DOHH2 (cell line): ENCODE data around the gene CD3G.
A peak's percentile ranks its signal among the peaks of the same experiment; 100 is the strongest.

ENCODE experiments used
- H3F3A ChIP-seq: fragments of 200-600 bp; sonication (generic), shearing (Covaris generic); 2 replicates; pipeline ENCODE4 v1.6.0; 2016; ENCODE audit warnings: antibody characterized with exemption, mild to moderate bottlenecking; ENCODE audit not compliant: control insufficient read depth, insufficient read depth
- H3K27ac ChIP-seq: fragments of 200-600 bp; sonication (generic); 2 replicates; pipeline ENCODE4 v1.5.1; 2014; ENCODE audit warnings: low read depth, mild to moderate bottlenecking, low read length, moderate library complexity
- H3K27me3 ChIP-seq: fragments of 200-600 bp; sonication (generic); 2 replicates; pipeline ENCODE4 v1.6.1; 2014; ENCODE audit warnings: mild to moderate bottlenecking, low read length, mixed read lengths; ENCODE audit not compliant: control insufficient read depth
- H3K36me3 ChIP-seq: fragments of 200-600 bp; sonication (generic); 2 replicates; pipeline ENCODE4 v1.6.1; 2014; ENCODE audit warnings: mild to moderate bottlenecking, low read length, moderate library complexity, mixed read lengths; ENCODE audit not compliant: control insufficient read depth
- H3K4me1 ChIP-seq: fragments of 200-600 bp; sonication (generic); 2 replicates; pipeline ENCODE4 v1.6.1; 2014; ENCODE audit warnings: mild to moderate bottlenecking, low read length, mixed read lengths; ENCODE audit not compliant: control insufficient read depth
- H3K4me2 ChIP-seq: fragments of 200-600 bp; sonication (generic); 2 replicates; pipeline ENCODE4 v1.6.0; 2014; ENCODE audit warnings: mild to moderate bottlenecking, low read length, moderate library complexity
- H3K4me3 ChIP-seq: fragments of 200-600 bp; sonication (generic); 2 replicates; pipeline ENCODE4 v1.5.1; 2014; ENCODE audit warnings: mild to moderate bottlenecking, low read length, mixed read lengths
- H3K79me2 ChIP-seq: fragments of 200-600 bp; sonication (generic); 2 replicates; pipeline ENCODE4 v1.6.1; 2014; ENCODE audit warnings: mild to moderate bottlenecking, low read length, mixed read lengths; ENCODE audit not compliant: control insufficient read depth
- H3K9me2 ChIP-seq: fragments of 200-600 bp; sonication (generic); replicated peaks from 2 replicates; pipeline ENCODE4 v1.6.1; 2014; ENCODE audit warnings: mild to moderate bottlenecking, low read length, mixed read lengths; ENCODE audit not compliant: control insufficient read depth
- H3K9me3 ChIP-seq: fragments of 200-600 bp; sonication (generic); 2 replicates; pipeline ENCODE4 v1.6.1; 2014; ENCODE audit warnings: antibody characterized with exemption, low read length, mixed read lengths; ENCODE audit not compliant: control insufficient read depth, insufficient read depth
- H4K20me1 ChIP-seq: fragments of 200-600 bp; sonication (generic); 2 replicates; pipeline ENCODE4 v1.6.0; 2014; ENCODE audit warnings: low read depth, mild to moderate bottlenecking, antibody characterized with exemption, low read length, moderate library complexity; ENCODE audit not compliant: control insufficient read depth, insufficient read depth
- CTCF ChIP-seq: fragments of 200-600 bp; sonication (generic); IDR thresholded peaks from one replicate; pipeline ENCODE4 v1.5.1; 2014; ENCODE audit warnings: antibody characterized with exemption, mild to moderate bottlenecking, low read depth, low read length; ENCODE audit not compliant: poor library complexity, severe bottlenecking
- EZH2phosphoT487 ChIP-seq: fragments of 200-600 bp; sonication (generic); IDR thresholded peaks from 2 replicates; pipeline ENCODE4 v1.6.1; 2017; ENCODE audit warnings: borderline replicate concordance, mild to moderate bottlenecking, antibody characterized with exemption, low read length, moderate library complexity, mixed read lengths

The CD3G gene

DNA sequence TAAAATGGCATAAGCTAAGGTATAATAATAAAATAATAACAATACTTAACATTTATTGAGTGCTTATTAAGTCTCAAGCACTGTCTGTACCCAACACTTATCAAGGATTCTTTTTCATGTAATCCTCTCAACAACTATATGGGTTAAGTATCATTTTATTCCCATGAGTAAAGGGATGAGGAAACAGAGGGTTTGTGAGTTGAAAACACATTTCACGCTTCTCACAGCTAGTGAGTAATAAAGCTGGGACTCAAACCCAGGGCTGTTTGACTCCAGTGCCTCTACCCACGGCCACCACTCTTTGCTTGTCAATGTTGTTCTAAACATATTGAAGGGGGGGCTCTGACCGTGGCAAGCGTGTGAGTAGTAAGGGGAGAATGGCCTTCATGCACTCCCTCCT, 30.9 kb upstream of the CD3G start:
- Histone ChIP-seq H3K4me1 (peaks cover 75% of the 10 kb centered on the region), H3K9me2 (no peaks in the 10 kb centered on the region), H3F3A (peaks cover 56% of the 10 kb centered on the region), H3K36me3 (peaks cover 4% of the 10 kb centered on the region; the same call in 1 of the 2 replicates), H3K79me2 (peaks cover 6% of the 10 kb centered on the region; the same call in 1 of the 2 replicates), H3K4me3 (peak overlapping the region; percentile 71), H3K4me2 (peak overlapping the region; percentile 100), H3K9me3 (no peaks in the 10 kb centered on the region), H3K27me3 (no peaks in the 10 kb centered on the region), H3K27ac (peak overlapping the region; percentile 100), H4K20me1 (no peaks in the 10 kb centered on the region)
- TF ChIP-seq EZH2phosphoT487 (no peak), CTCF (no peak)

GRCh38 chr11:118314988-118315411, 29.1 kb upstream of the CD3G start:
- H3K4me2 ChIP-seq: peak overlapping the region; percentile 100
- no peaks in the 10 kb centered on the region for H4K20me1 ChIP-seq
- H3K9me3 ChIP-seq: no peaks in the 10 kb centered on the region
- H3K27me3 ChIP-seq: no peaks in the 10 kb centered on the region
- TF ChIP-seq EZH2phosphoT487 (no peak), CTCF (no peak)
- H3K79me2 ChIP-seq: peaks cover 6% of the 10 kb centered on the region; the same call in 1 of the 2 replicates
- peaks cover 4% of the 10 kb centered on the region; the same call in 1 of the 2 replicates for H3K36me3 ChIP-seq
- no peaks in the 10 kb centered on the region for H3K9me2 ChIP-seq
- peaks cover 93% of the 10 kb centered on the region for H3K4me1 ChIP-seq
- peak overlapping the region; percentile 84 for H3K4me3 ChIP-seq
- H3F3A ChIP-seq: peaks cover 70% of the 10 kb centered on the region
- H3K27ac ChIP-seq: peak overlapping the region; percentile 100

DNA sequence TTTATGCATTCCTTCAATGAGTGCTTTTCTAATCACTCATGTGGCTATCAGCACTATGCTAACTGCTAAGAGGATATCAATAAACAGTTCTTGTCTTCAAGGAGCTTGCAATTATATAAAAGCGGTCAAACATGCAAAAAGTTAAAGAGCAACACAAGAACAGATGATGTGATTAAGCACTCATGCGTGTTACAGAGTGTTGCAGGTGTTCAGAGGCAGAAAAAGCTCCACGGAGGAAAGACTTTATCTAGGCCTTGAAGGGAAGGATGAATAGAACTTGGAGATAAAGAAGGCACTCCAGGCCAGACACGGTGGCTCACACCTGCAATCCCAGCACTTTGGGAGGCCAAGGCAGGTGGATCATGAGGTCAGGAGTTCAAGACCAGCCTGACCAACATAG, 26.0 kb upstream of the CD3G start:
- H4K20me1 ChIP-seq: no peaks in the 10 kb centered on the region
- peak overlapping the region; percentile 61 for H3K4me2 ChIP-seq

GRCh38 chr11:118318581-118319336, 25.4 kb upstream of the CD3G start:
- Histone ChIP-seq H3K4me1 (peaks cover 89% of the 10 kb centered on the region), H3K36me3 (peaks cover 4% of the 10 kb centered on the region; the same call in 1 of the 2 replicates), H3K9me3 (no peaks in the 10 kb centered on the region), H3K79me2 (peaks cover 6% of the 10 kb centered on the region; the same call in 1 of the 2 replicates), H3K4me3 (peak overlapping the region; percentile 45), H3K27ac (peak overlapping the region; percentile 100), H3K4me2 (peak overlapping the region; percentile 61), H3F3A (peaks cover 67% of the 10 kb centered on the region), H3K27me3 (no peaks in the 10 kb centered on the region), H3K9me2 (no peaks in the 10 kb centered on the region), H4K20me1 (no peaks in the 10 kb centered on the region)
- TF ChIP-seq EZH2phosphoT487 (no peak), CTCF (no peak)

More for the DNA sequence above, 26.0 kb upstream of the CD3G start:
- H3K27me3 ChIP-seq: no peaks in the 10 kb centered on the region
- H3F3A ChIP-seq: peaks cover 69% of the 10 kb centered on the region
- H3K4me1 ChIP-seq: peaks cover 95% of the 10 kb centered on the region
- H3K79me2 ChIP-seq: peaks cover 6% of the 10 kb centered on the region; the same call in 1 of the 2 replicates
- H3K9me3 ChIP-seq: no peaks in the 10 kb centered on the region
- H3K4me3 ChIP-seq: peak overlapping the region; percentile 45
- TF ChIP-seq EZH2phosphoT487: no peak
- H3K27ac ChIP-seq: peak overlapping the region; percentile 100
- H3K36me3 ChIP-seq: peaks cover 4% of the 10 kb centered on the region; the same call in 1 of the 2 replicates
- no peaks in the 10 kb centered on the region for H3K9me2 ChIP-seq
